Muscle of arm (tissue), 12 donors: Measurements from ENCODE around the gene PTGR3. TPM values are rescaled to one million over a fixed set of nuclear protein-coding genes. Genes with fewer than 3 reads are reported as not detected.
A peak's percentile ranks its signal among the peaks of the same experiment; 100 is the strongest.
"Not testable (repeated sequence)": the region's sequence is repeated elsewhere in the genome, so short reads cannot be mapped to it uniquely, and the experiment has no call there.

Experiments
- DNase-seq: peaks from one replicate; pipeline ENCODE4 v3.0.0-alpha.2; 2013
- polyA plus RNA-seq, 12 donors: library from polyadenylated mRNA; unstranded; fragments of 120-200 nt; gene quantifications; one replicate each; pipeline ENCODE4 v1.2.1, GENCODE V29; 2013; ENCODE audit not compliant: insufficient read length in 12 of 12

The PTGR3 gene
- polyA plus RNA-seq, 12 donors: 24.5 to 53.4 (median 41.3) TPM

DNA sequence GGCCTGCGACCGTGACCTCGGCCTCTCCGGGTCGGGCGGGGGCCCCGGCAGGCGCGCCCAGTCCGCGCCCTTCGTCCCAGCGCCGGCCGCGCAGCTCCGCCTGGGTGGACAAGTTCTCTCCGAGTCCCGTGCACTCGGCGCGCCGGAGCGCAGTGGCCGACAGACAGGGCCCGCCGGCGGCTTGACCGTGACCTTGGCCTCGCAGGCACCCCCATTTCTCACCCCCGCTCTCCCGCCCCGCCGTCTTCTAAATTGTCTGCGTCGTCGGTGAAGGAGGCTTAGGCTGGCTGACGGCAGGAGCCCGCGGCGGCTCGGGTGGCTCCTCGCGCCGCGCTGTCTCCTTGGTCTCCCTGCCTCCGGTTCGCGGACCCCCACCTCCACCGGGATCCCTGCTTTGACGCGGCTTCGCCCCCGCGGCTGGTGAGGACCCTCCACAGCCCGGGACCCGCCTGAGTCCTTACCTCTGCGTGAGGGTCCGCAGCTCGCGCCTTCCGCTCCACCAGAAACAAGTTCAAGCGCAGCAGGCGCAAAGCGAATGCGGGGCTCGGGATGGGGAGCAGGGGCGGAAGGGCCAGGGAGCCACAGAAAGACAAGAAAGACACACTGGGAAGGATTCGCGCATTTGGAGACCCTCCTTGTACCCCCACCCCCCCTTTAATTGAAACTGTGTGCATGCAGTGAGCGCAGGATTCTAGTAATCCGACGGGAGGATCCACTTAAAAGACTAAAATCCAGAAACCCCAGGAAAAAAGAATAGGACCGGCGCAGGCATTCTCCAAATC is 4.0 kb downstream of the PTGR3 start:
- no peak for DNase-seq

DNA sequence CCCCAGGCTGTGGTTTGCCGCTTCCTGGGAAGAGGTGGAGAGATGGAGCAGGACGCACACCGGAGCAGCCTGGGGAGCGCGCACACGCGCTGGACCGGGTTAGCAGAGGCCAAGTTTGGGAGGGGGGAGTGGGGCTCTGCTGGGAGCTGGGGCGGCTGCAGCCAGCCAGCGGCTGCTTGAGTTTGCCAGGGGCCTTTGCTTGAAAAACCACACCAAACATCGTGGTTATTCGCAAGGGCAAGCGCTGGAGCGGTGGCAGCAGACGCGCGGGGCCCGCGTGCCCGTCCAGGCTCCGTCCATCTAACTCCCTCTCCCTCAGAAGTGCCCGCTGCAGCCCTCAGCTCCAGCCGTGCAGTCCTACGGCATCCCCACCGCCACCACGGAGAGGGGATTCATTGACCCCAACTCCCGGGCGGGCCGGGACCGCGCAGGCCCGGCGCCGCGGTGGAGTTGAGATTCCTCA is 4.6 kb downstream of the PTGR3 start:
- DNase-seq: peak; percentile 52

DNA sequence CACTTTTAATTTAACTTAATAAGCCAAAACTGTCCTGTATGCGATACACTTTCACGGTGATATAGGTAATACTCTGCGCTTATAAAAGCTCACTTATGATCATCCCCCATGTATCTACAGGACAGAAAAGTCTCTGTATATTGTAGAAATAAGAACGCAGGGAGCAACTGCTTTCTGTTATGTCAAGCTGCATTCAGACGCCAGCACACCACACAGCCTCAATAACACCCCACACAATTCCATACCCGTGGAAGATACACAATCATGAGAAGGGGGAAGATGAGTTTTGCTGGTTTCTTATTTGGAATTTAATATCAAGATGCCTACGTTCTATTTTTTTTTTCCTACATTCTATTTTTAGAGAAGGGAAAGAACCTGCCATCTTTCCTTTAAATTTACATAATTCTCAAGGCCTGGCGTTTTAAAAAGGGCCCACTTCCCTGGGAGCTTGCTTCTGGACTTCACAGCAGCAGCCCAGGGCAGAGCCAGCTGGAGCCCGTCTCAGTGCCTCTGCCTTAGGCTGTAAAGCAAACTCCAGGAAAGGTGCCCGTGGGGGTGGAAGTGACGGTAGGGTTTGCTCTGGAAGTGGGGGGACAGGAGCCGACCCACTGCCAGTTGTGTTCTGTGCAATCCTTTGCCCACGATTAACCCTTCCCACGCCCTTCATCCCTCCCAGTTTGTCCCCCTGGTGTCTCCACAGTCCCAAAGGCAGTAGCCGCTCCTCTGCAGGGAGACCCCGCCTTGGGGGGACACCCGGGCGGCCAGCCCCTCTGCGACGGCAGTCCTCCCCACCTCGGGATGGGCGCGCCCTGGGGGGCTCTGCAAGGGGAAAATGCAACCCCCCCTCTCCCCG is 5.3 kb downstream of the PTGR3 start:
- DNase-seq: no peak

DNA sequence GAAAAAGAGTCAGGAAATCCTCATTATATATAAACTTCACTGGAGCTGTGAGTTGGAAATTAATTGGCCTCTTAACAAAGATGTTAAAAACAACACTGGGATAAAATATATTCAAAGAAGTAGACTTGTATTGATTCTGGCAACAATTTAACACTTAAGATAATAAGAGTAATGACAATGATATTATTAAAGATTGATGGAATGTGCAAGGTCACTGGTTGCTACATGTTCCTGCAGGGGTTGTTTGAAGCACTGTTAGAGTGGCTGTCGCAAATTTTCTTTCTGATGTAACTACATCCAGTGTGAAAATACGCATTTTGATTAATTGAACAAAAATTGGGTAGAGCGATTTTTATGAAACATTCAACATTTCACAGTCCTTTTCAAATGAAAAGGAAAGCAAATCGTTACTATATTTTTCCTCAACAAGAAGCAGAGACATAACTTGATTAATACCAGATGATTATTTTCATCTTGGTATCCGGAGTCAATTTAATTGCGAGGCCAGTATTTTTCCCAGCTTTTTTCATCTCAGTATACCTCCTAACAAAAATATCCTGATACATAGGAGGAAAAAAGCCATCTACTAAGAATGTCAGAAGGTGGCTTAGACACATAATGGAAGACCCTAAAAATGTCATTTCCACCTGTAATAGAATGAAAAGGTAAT is 6.1 kb downstream of the PTGR3 start:
- no peak for DNase-seq

DNA sequence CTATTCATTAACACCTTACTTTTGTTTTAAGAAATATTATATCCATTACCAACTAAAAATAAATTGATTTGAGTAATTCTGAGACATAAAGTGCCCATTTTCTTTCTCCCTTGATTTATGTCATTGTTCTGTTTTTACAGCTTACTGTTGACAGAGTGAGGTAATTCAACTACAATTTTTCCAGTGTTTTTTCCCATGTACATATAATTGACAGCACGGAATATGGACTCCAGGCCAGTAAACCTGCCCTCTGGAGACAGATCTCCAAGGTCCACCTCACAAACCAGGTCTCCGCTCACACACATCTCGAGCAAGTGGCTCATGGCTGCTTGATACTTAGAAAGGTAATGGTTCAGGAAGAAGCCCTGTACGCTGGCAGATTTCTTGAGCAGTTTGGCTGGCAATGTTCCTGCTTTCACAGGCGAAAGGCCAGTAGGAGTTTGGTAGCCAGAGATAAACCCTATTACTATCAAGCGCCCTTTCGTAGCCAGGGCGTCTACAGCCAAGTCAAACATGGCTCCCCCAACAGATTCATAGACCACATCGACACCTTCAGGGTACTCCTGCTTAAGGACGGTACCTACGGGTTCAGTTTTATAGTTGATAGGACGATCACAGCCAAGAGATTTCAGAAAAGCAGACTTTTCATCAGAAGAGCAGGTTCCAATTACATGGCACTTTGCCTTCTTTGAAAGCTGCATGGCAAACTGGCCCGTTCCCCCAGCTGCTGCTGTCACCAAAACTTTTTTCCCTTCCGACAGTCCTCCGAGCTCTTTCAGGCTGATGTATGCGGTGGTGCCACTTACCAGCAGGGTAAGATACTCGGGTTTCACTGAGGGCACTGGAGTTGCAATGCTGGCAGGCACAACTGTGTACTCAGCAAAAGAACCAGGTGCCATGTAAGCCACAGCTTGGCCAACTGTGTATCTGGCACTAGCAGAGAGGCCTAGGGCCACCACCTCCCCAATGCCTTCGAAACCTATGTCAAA is 7.4 kb downstream of the PTGR3 start:
- DNase-seq: peak; percentile 59

DNA sequence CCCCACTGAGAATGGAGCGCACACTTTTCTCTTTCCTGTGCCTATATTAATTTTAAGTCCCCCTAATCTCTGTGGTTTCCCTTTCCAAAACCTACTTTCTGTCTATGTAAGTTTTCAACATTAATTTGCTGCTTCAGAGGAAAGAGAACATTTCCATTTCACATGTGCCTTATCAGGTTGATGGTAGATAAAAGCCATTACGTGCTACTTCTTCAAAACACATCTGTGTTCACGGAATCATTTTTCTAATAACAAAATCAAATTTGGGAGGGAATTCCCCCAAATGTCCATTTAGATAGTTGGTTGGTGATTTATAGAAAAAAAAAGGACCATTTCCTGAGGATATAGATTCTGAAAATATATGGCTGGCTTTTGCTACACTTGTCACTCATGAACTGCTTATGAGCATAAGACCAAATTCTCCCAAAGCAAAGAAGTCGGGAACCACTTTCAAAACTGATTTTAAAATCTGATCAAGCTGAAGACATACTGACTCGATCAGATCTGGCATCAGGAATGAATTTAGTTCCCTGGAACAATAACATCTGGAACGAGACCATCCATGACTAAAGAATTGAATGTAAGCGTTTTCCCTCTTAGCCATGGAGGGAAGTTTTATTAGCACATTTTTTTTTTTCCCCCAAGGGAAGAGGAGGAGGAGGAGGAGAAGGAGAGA is 8.2 kb downstream of the PTGR3 start:
- DNase-seq: peak; percentile 61

DNA sequence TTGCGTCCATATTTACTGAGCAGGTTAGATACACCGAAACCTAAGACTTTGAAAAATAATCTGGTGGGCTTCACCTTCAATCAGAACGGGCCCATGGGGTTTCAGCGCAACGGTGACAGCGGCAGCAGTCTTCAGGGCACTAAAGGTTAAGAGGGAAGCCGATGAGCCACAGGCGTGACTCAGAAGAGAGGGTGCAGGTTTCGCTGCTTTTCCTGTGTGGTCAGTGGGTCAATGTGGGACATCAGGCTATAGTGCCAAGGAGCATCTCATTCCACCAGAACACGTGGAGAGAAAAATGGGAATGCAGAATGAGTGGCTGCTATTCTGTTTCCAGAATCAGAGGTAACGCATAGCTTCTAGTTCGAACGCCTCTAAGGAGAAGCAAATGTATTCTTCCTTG is 8.9 kb downstream of the PTGR3 start:
- DNase-seq: no peak

DNA sequence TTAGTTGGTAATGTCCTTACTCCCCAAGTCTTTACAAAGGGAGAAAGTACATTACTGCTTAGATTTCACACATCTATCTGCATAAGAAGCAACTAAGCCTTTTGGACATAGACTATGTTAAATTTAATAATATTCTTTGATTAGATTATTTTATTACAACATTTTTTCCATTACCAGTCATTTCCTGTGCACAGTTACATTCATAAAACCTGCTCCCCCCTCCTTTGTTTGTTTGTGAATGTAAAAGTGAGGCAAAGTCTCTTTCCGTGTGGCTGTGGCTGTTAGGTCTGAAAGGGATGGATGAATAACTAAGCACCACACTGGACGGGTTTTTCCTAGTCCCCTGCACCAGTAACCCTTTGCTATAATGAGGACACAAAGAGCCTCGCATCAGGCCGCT is 9.6 kb downstream of the PTGR3 start:
- DNase-seq: no peak

DNA sequence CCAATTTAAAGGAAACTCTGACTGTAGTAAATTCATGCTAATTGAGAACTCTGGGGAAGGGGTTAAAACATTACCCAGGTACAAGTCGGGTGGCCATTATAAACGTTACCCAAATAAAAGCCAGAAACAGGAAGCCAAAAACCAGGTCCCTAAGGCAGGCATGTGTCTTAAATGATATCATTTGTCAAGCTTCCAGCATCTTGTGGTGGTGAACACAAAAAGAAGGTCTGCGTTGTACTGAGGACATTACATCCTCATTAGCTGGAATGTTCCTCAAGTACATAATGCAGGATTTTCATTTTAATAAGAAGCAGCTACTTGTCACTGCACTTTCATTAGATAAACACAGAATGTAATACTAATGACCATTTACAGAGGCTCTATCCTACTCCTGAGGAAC is 10.9 kb downstream of the PTGR3 start:
- DNase-seq: no peak

DNA sequence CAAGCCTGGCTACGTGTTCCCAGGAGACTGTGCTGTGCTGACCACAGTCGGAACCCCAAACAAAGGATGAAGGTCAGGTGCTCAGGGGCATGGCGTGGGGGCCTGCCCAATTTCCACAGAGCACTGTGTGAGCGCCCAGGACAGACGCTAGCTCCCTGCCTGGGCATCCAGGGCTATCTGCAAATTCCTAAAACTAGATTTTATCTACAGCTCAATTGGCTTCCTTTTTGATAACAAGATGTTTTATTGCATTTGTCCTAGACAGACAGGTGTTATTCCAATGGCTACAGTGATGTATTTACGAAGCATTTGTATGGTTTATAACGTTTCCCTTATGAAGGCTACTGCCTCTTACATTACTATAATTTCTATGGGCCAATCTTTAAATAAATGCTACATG is 16.0 kb downstream of the PTGR3 start:
- no peak for DNase-seq

DNA sequence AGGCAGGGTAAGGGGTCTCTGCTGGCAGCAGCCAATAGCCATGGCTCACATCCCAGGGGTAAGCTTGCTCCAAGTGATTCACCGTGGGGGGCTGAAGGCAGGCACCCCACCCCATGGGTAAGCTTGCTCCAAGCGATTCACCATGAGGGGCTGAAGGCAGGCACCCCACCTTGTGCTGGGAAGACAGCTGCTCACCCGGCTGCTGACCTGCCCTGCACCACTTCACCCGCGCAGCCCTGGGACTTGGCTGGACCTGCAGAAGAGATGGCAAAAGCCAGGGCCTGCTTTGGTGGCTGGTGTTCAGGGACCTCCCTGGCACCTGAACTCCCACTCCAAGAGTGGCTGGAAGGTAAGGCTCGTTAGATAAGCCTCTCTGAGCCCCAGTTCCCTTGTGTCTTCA is 19.2 kb downstream of the PTGR3 start:
- no peak for DNase-seq

DNA sequence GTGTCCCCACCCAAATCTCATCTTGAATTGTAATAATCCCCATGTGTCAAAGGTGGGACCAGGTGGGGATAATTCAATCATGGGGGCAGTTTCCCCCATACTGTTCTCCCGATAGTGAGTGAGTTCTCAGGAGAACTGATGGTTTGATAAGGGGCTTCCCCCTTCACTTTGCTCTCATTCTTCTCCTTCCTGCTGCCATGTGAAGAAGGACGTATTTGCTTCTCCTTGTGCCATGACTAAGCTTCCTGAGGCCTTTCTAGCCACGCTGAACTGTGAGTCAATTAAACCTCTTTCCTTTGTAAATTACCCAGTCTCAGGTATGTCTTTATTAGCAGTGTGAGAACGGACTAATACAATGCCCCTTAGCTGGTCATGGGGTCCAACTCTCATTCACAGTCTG is 21.2 kb downstream of the PTGR3 start:
- DNase-seq: not testable (repeated sequence)

DNA sequence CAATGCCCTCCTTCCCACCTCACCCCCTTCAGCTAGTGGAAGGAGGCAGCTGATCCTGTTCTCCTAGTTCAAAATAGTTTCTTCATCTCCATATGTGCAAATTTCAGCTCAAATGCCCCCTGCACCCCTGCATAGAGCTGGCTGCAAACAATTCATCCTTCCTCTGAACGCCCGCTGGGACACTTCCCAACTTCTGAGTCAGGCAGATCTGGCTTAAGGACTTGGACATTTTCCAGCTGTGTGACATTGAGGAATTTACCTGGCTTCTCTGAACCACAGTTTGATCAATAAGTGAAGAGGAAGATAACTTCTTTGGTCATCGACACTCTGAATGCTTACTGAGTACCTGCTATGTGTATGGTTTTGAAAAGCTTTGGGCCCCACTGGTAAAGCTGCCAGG is 23.5 kb downstream of the PTGR3 start:
- no peak for DNase-seq

DNA sequence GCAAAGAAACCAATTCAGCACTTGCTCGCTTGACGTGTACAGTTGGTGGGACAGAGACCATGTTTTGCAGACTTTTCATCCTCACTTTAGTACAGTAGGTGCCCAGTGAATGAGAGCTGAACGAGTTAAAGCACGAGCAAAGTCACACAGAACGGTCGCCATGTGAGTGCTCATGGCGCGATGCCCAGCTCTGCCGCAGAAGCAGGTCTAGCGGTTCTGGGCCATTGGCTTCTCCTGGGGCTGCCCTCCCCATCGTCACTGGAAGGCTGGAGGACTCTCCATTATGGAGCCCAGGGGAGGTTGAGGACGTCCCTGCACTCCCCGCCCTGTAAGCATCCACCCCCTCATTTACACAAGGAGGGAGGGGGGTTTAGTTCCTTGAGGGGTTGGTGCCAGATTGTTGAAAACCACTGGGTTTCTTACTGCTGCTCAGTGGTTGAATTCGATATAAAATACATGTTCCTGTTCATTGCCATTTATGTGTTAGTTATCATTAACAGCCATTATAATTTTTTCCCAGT is 24.9 kb downstream of the PTGR3 start:
- DNase-seq: no peak

DNA sequence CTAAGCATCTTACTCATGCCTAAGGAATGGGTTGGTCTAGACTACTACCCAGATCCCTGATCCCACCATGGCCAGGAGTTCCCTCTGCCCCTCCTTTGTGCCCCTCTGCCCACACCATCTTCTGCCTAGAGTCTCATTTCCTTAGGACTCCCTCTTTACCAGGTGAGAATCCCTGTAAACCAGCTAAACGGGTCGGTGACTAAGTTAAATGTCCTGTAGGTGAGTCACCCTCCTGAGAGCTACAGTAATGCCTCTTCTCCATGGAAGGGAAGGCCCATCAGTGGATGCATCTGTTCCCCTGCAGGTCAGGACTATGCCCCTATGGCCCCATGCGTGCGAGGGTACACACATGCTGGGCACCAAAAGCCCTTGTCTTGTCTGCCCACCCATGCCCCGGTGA is 25.4 kb downstream of the PTGR3 start:
- no peak for DNase-seq

DNA sequence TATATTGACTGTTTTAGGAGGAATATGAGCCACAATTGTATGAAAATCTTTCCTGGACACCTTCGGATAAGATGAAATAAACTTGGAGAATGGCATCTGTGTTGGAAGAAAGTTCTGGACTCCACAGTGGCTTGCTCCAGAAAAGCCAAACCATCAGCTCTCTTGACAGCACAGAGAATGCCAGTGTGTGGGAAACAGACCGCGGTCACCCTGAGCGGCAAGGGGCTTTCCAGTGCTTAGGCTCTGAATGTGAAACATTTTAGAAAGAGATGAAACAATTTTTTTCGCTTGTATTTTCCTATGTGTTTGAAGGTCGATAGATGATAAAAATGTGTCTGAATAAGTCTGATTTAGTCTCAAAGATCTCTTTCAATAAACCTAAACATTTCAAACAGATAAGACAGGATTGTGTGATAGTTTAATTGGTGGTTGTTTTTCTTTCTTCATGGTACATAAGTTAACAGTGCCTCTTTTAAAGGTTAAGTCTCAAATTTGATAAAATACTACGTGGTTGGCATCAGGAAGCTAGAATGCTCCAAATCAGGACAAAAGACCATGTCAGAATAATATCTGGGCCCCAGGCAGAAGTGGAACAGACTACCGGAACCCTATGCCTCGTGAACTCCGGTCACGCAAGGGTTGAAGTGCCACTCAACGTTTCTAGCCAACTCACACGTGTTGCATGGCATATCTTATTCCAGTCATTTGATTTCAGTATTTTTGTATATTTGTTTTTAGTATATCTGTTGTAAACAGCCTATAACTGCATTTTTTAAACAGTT is 28.9 kb downstream of the PTGR3 start:
- DNase-seq: no peak

DNA sequence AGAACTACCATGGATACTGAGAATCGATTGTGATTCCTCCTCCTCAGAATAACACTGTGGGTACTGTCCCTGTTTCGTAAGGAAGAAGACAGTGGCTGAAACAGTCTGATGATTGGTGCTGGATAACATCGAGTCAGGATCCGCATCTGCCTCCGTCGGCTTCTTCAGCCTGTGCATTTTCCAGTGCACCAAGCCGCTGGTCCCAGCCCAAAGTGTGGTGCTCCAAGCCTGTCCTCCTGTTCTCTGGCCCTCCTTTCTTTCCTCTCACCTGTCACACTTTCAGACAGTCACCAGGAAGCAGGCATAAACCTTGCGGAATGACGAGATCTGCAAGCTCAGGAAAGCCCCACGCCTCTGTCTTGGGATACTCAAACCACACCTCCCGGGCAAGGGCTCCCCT is 30.6 kb downstream of the PTGR3 start:
- no peak for DNase-seq

DNA sequence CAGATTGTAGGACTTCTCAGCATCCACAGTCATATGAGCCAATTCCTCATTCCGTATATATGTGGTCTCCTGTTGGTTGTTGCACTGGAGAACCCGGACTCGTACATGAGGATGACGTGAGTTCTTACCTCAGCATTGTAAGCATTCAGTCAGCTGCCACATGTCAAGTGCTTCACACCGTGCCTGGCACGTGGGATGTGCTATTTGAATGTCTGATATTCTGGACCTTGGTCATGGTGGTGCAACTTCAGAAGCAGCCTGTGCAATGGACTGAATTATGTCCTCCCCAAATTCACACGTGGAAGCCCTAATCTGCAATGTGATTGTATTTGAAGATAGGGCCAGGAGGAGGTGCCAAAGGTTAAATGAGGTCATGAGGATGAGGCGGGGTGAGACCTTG is 32.1 kb downstream of the PTGR3 start:
- no peak for DNase-seq

DNA sequence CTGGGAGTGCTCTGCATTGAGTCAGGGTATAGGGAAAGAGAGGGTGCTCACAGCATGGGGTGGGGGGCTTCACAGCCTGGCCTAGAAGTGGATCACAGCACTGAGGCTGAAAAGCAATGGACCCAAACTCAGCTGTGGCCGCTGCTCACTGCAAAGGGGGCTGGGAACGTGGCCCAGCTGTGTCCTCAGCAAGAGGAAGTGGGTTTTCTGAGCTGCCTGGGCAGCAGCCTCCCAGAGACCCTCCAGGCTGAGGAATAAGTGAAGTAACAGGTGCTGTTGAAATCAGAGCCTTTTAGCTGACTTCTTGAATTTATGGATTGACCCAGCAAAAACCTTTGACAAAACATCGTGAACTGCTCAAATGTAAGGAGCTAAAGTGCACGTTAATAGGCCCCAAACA is 35.2 kb downstream of the PTGR3 start:
- DNase-seq: no peak

DNA sequence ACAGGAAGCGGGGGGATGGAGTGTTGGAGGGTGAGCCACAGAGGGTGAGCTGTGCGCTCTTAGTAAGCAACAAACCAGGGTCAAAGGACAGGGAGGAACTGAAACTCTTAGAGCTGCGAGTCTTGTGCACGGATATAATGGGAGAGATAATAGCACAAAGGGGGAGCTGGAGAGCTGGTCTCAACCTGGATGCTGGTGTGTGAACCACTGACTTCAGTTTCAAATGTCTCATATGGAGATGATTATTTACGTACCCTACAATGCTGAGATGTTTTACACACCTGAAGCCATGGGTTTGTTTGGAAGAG is 35.9 kb downstream of the PTGR3 start:
- no peak for DNase-seq
